Amniotic epithelial cell (primary cell): ENCODE measurements around the gene CACNA1C.

Source experiments
- DNase-seq: peaks from one replicate; pipeline ENCODE4 v3.0.0-alpha.2; 2010; ENCODE audit warnings: low read depth

CACNA1C gene

DNA sequence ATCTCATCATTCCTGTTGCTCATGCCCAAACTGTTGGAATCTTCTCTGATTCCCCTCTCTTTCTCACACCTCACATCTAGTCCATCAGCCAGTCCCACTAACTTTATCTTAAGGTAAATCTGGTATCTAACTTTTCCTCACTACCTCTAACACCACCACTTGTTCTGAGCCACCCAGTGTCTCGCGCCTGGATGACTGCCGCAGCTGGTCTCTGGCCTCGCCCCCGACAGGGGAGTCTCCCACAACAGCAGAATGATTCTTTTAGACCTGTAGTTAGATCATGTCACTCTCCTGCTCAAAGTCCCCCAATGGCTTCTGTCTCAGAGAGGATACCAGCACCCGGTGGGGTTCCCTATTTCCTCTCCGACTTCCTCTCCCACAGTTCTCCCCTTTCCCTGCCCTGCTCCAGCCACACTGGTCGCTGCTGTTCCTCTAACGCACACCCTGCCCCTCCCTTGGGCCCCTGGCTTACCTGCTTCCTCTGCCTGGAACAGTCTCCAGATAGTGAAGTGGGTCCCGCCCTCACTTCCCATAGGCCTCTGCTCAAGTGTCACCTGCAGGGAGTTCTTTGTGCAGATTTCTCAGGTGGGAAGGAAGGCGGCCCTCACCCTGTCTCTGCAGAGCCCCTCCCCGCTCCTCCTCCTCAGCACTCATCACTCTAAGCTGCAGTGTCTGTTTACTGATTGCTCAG lies 403.5 kb downstream of the CACNA1C start:
- no peak for DNase-seq

DNA sequence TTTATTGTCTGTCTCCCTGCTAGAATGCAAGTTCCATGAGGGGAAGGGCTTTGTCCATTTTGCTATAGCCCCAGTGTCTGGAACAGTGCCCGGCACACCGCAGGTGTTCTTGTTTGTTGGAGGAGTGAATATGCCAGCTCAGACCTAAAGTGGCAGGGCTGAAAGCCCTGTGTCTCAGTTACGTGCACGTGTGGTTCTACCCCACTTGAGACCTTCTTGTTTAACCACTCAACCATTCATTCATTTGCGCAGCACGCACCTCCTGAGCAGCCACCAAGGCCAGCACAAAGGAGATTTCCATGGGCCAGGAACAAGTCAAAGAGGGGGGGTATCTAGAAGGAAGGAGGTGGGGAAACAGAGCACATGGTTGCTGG lies 404.0 kb downstream of the CACNA1C start:
- DNase-seq: no peak

DNA sequence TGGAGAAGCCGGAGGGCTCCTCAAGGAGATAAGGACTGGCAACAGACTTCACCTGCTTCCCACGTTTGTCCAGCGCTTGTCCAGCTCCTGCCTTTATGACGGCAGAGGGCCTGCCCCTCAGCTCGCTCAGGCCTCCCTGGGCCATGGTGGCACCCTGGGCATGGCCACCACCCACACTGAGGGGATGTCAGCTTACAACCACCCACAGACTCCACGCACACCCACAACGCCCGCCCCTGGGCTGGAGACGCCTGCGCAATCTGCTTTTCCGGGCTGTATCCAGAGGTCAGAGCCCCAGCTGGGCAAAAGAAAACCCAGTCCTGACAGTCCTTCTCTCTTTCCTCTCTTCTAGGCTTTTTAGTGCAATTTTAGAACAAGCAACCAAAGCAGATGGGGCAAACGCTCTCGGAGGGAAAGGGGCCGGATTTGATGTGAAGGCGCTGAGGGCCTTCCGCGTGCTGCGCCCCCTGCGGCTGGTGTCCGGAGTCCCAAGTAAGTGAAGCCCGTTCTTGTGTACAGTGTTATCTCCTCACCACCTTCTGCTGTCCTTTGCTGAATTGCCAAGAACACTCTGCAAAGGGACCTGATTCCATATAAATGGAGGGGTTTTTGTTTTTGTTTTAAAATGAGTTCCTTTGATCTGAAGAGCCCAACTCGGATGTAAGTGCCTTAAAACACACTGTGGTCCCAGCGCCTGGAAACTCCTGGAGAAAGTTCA lies 404.6 kb downstream of the CACNA1C start:
- DNase-seq: no peak

DNA sequence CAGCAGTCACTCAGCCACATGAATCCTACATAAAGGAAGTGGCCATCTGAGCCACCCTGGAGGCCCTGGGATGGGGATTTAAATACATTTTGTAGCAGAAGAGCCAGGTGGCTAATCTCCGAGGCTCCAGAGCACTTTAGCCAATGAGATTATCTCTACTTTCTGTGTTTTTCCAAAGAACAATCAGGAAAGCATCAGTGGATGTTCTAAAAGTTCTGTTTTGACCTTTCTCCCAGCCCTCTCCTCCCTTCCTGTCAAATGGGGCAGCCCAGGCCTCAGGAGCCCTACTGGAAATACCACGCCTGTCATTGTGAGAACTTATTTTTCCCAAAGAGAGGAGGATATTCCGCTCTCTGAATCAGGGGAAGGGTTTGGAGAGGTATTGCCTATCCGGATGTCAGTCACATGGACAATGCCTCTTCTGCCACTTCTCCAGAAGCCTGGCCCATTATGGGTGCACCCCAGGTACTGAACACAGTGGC lies 405.2 kb downstream of the CACNA1C start:
- DNase-seq: no peak

DNA sequence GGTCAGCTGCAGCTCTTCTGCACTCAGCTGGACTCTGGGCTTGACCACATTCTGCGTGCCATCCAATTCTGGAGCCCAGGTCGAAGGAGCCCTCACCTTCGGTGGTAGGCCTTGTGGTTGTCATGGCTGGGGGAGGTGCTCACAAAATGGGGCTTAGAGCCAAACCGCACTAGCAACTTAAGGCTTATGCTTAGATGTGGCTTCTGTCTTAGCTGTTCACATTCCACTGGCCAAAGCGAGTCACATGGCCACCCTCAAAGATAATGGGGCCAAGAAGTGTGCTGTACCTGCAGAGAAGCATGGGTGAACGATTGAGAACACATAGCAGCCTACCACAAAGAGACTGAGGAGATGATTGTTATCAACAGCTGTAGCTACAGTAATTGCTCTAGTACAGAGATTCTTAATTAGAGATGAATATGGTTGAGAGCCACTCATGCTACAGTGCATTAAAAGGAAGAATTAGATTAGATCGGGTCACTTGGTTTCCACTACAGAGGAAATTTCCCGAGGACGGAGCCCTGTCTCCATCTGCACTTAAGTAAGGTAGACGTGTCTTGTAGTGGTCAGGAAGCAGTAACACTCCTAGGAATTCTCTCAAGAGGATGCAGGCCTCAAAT lies 407.4 kb downstream of the CACNA1C start:
- no peak for DNase-seq

DNA sequence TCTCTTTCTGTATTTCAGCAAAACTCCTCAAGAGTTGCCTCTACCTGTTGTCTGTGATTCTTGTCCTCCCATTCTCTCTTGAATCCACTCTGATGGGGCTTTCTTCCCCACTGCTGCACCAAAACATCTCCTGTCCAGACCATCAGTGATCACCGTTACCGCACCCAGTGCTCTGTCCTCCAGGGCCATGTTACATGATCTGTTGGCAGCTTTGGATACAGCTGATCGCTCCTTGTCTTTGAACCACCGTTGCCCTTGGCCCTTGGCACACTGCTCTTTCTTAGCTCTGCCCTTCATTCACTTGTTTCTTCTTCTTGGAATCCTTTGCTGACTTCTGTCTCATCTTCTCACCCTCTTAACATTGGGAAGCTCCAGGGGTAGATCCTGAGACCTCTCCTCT lies 408.3 kb downstream of the CACNA1C start:
- DNase-seq: no peak

DNA sequence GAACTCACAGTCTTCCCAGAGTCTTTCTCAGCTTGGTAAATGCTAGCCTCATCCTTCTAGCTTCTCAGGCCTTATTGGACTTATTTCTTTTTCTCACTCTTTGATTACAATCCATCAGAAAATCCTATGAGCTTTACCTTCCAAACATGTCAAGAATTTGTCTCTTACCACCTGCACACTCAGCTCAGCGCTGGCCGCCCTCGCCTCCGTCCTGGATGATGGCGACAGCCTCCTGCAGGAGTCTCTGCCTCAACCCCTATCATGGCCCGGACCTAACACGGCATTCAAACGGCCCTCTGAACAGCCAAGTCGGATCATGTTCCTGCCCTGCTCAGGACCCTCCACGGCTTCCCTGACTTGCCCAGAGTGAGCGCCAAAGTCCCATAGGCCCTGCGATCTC lies 408.9 kb downstream of the CACNA1C start:
- no peak for DNase-seq

DNA sequence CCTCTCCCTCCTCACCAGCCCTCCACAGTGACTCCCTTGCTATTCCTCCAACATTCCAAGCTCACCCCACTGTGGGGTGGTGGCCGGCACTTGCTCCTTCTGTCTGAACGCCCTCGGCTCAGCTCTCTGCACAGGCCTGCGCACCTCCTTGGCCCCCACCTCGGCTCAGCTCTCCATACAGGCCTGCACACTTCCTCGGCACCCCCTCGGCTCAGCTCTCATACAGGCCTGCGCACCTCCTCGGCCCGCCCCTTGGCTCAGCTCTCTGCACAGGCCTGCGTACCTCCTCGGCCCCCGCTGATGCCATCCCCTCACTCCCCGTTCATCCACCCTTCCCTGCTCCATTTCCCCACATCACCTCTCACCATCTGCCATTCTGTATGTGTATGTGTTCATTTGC lies 409.3 kb downstream of the CACNA1C start:
- DNase-seq: no peak

DNA sequence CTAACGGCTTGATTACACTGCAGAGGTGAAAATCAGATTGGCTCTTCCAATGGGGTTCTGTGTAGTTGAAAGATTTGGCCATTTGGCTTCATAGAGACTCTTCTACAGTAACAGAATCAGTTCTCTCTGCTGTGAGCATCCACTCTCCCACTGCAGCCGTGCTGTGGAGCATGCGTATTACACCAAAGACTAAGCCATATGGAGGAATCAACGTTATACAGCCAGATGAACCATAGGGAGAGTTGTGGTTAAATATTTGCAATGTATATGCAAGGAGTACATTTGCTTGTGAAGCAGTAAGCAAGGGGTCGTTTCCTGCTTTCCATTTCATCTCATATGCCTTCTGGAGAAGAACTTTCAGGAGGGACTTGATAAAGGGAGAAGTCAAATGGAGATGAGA lies 410.9 kb downstream of the CACNA1C start:
- DNase-seq: no peak

DNA sequence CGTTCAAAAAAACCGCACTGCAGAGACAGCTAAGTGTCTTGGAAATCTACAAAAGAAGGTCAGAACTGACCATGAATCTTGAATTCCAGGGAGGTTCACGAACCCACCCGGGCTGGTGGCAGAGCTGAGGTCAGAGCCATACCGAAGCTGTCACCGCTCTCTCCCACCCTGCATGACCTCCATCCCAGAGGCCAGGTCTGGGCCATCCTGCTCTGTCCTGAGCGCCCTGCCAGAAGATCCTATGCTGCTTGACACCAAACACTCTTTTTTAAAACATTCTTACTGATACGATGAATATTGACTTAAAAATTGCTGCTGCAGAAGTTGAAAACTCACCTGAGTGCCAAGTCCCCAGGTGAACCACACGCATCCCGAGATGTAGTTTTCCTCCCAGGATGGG lies 412.9 kb downstream of the CACNA1C start:
- no peak for DNase-seq

DNA sequence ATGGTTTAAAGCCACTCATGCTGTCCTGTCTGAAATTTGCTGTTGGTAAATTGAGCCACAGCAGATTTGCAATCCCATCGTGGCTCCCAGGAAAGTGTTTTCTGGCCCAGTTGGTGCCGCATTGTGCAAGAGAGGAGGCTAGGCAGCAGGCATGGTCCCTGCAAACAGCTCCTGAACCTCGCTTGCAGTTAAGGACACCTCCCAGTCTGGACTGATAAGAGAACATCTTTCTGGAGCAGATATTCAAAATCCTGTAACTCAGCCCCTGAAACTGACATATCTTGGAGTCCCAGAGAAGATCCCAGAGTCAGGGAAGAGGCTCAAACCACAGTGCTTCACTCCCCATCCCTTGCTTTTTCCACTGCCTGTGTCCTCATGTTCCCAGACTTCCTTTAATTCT lies 413.4 kb downstream of the CACNA1C start:
- DNase-seq: no peak

DNA sequence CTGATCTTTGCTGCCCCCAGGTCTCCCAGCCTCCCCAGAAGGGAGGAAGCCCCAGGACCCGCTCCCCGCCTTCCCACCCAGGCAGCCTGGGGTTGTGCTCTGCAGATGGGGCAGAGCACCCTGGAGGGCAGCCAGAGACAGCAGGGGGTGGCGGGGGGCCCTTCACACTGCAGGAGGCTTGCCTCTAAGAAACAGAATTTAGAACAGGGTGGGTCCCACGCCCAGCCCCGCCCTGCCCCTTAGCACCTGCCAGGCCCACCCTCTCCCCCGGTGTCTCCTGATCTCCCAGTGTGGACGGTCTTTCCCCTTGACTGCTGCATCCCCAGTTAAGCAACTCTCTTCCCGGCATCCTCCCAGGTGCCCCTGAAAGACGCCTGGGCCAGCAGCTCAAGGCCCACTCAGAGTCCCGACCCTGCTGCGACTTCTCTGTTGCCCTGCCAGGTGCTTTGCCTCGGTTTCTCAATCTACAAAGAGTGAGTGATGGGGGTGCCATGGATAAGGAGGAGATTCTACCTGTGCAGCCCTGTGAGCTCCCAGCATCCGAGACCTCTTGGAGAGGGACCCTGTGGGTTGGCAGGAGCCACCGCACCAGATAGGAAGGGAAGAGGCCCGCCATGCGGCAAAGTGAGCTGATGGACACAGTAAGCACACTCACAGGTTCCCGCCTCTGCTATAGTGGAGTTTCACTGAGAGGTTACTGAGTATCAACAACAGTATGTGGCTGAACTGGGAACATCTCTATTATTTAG lies 414.8 kb downstream of the CACNA1C start:
- DNase-seq: no peak

DNA sequence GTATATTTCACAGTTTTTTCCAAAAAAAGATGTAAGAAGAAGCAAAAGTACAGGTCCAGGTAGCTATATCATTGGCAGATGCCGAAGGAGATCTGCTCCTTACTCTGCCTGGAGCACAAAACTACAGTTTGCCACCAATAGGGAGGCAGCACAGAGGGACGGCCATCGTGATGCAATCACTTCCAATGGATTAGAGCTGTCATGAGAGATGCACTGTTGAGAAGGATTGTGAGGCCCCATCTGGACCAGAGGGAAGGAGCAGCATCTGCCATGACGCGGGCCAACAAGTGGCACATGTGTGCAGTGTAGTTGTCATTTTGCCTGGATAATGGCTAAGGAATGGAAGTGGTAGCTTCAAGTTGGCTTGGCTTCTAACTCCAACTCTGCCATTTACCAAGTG lies 423.2 kb downstream of the CACNA1C start:
- DNase-seq: no peak

DNA sequence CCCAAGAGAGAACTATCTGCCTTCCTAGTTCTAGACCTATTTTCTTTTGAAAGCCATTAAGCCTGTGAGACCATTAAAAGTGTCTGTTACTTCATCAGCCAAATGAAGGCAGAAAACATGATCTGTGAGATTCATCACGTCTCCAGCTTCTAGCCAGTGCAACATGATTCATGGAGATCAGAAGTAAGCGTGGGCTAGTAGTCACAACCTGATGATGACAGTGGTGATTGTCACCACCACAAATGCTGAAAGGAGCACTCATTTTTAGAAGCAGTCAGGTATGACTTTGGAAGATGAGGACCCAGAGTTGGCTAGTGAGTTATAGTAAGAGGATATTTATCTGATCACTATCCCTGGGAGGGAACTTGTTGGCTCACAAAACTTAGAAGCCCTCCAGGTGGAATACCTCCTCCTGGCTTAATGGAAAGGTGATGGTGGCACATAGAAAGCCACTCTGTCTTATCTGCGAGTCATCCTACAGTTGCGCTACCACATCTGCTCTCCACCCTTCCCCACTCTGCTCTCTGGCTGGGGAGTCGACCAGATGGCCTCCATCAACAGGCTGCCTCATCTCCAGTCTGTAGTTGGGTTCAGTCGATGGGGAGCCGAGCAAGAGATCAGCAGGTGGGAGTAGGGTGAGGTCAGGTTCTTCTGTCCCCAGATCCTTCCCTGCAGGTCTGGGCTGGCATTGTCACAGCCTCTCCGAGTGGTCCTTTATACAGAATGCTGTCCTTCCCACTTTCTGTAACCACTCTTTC lies 424.4 kb downstream of the CACNA1C start:
- DNase-seq: no peak

DNA sequence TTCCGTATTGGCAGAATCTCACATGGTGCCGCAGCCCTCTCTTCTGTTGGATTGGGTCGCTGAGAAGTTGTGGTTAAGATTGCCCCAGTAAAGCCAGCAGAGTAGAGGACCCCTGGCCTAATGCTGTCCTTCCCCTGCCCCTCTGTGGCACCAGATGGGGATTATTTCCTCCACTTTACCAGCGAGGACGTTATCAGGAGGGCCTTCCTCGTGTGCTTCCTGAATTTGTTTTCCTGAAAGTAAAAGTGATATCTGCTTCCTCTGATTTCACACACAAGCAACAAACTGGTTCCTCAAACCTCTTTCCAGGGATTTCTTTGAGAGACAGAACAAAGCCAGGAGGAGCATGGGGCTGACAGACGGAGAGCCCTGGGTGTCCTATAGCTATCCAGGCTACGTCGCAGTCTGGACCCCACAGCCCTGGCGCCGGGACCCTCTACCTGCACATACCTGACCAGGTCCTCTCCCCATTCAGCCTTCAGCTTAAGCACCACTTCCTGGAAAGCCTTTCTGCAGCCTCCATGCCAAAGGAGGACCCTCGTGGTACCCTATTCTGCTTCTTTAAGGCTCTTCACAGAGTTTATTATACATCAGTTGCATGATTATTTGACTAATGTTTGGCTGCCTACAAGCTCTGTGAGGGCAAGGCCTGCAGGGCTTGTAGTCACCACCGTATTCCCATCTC lies 427.2 kb downstream of the CACNA1C start:
- no peak for DNase-seq

DNA sequence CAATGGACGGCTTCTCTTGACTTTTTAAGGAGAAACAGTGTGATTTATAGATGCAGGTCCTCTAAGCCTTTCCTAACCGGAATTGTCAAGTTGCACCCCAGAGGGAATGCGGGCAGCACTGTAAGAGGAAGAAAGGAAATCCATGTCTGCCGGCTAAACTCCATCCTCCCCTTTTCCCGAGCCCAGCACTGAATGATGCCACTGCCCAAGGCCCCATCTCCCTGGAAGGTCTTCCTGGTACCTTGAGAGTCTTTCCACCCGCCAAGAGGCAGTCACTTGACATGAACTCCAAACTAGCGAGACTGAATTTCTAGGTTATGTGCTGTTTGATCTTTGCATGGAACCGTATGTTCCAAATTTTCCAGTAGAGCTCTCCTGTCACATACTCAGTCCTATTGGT lies 428.6 kb downstream of the CACNA1C start:
- DNase-seq: no peak

DNA sequence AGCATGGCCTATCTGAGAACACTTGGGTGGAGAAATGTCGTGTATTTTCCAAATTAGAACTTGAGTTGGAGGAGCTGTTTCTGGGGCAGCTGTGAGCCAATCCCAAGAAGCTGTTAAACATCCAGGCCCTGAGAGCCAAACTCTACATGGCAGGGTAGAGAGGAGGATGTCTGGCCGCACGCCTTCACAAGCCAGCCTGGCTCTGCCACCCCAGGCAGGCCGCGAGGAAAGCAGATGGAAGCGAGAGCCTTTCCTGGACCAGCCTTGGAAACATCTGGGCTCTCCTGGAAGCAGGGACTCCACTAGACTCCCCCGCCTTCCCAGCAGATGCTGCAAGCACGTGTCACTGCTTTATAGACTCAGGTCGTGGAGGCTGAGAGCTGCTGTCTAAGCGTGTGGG lies 429.2 kb downstream of the CACNA1C start:
- DNase-seq: no peak

DNA sequence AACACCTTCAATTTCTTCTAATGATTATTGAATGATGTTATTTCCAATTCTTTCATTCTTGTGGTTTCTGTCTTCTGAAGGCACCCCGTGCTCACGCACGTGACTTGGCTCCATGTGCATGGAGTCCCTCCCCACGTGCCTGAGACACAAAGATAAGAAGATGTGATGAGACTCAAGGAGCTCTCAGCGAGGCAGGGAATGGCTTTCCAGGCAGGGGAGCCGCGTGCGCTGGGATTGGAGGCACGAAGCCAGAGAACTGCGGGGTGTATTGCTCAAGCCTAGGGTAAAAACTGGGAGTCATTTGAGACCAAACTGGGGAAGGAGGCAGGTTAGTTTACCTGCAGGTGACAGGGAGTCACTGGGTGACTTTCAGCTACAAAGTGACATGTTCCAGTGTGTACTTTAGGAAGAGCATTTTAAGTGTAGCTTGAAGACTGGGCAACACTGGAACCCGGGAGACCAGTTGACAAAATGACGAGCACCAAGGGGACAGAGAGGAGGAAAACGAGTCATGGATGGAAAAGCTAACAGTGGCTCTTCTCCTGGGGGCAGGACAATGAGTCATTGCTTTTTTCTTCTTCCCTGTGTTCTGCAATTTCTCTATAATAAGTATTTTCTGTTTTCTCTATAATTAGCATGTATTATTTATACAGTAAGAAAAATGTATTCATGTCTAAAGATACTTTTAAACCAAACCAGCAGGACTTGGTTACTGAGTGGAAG lies 430.3 kb downstream of the CACNA1C start:
- DNase-seq: no peak

DNA sequence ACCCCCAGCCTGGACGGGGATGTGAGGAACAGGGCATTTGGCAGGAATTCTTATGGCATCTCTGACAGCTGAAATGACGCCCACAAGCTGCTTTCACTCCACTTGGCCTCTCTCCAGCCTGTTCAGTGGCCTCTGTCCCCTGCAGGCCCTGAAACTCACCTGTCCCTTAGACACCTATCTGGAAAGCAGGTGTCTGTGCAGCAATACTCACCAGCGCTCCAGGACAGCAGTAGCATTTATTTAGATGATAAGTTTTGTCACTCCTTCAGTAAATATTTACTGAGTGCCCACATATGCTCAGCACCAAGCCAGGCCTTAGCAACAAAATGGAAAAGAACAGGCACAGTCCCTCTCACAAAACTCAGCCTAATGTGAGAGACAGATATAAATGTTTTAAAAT lies 430.9 kb downstream of the CACNA1C start:
- no peak for DNase-seq

DNA sequence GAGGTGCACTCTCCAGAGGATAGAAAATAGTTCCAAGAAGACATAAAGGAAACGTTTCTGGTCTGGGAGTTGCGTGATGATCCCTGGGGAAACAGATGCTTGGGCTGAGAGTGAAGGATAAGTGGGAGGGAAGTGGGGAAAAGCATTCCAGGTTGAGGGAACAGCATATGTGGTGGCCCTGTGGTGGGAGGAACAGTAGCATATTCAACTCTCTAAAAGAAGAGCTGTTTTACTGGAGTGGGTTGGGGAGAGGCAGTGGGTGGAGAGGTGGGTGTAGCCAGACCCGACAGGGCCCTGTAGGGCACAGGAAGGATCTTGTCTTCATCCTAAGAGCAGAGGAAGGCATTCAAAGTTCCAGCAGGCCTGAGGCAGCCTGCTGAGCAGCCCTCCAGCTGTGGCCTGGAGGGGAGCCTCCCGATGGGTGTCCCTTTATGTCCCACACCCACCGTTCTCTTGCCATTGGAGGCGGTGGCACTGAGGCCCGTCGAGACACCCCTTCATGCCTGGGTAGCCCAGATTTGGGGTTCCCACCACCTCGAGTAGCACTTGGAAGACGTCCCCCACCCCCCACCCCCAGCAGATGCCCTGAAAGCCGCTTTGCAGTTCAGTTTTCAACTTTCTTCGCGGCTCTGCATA lies 431.5 kb downstream of the CACNA1C start:
- no peak for DNase-seq
